ENCODE results near the gene SLC17A8.
A peak's percentile ranks its signal among the peaks of the same experiment; 100 is the strongest.

Gene SLC17A8

GRCh38 chr12:100371146-100371545 is 14.3 kb downstream of the SLC17A8 start:
- DNase-seq (ENCODE audit: low spot score), result no peak

- DNase-seq (ENCODE audit: low spot score), result no peak
These were observed 16.2 kb downstream of the SLC17A8 start for GRCh38 chr12:100372853-100373640.

DNA sequence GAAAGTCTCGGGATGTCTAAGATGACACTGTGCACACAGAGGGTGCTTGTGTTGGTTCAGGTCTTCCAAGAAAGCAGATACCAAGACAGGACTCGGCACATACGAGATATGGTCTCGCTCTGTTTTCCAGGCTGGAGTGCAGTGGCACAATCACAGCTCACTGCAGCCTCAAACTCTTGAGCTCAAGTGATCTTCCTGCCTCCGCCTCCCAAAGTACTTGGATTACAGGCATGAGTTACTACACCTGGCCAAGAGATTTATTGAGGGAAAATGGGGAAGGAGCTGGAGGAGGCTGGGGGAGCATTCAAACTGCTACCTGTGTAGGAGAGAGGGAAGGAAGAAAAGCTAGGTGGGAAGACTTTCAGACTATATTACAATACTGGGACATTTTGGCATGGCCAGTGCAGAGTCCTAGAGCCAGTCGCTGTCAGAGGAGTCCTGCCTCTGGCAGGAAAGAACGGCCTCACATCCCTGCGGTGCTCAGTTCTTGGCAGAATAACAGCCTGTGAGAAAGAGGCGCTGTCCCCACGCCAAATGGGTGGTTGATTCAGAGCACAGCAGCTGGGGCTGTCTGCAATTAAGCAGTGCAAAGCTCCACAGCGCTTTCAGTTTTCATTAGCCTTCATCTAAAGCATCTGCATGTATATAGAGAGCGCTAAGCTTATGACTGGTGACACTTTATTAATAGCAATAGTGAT is 18.3 kb downstream of the SLC17A8 start:
- no peak for DNase-seq (ENCODE audit: low spot score)

- DNase-seq (ENCODE audit: low spot score), result no peak
These were observed 19.3 kb downstream of the SLC17A8 start for GRCh38 chr12:100376161-100376560.

GRCh38 chr12:100381379-100381778 is 24.5 kb downstream of the SLC17A8 start:
- DNase-seq (ENCODE audit: low spot score), result no peak

GRCh38 chr12:100382338-100382737 is 25.5 kb downstream of the SLC17A8 start:
- DNase-seq (ENCODE audit: low spot score), result no peak

DNA sequence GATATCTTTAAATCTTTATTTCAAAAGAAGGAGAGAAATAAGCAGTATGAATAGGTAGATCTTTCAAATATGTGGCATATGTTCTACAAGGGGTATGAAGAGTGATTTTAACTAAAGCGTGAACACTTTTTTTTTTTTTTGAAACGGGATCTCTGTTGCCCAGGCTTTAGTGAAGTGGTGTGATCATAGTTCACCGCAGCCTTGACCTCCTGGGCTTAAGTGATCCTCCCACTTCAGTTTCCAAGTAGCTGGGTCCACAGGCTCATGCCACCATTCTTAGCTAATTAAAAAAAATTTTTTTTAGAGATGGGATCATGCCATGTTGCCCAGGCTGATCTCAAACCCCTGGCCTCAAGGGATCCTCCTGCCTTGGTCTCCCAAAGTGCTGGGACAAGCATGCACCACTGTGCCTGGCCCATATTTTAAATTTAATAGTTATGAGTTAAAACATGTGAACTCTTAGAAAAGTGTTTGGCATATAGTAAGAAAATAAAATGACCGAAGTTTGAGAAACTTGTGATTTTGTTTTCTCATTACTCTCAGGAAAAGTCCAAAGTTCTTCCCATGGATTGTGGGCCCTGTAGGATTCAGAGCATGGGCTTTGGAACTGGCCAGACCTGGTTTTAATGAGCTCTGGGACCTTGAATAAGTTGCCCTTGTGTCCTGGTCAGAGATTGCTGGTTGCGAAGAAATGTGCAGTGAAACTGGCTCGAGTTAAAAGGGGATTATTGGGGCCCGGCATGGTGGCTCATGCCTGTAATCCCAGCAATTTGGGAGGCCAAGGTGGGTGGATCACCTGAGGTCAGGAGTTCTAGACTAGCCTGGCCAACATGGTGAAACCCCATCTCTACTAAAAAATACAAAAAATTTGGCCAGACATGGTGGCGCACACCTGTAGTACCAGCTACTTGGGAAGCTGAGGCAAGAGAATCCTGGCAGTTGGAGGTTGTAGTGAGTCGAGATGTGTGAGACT is 27.0 kb downstream of the SLC17A8 start:
- no peak for DNase-seq (ENCODE audit: low spot score)

GRCh38 chr12:100384559-100384935 is 27.7 kb downstream of the SLC17A8 start:
- no peak for DNase-seq (ENCODE audit: low spot score)

GRCh38 chr12:100388382-100388781 is 31.5 kb downstream of the SLC17A8 start:
- no peak for DNase-seq (ENCODE audit: low spot score)

GRCh38 chr12:100391856-100392255 is 35.0 kb downstream of the SLC17A8 start:
- DNase-seq (ENCODE audit: low spot score), result peak; percentile 24

DNA sequence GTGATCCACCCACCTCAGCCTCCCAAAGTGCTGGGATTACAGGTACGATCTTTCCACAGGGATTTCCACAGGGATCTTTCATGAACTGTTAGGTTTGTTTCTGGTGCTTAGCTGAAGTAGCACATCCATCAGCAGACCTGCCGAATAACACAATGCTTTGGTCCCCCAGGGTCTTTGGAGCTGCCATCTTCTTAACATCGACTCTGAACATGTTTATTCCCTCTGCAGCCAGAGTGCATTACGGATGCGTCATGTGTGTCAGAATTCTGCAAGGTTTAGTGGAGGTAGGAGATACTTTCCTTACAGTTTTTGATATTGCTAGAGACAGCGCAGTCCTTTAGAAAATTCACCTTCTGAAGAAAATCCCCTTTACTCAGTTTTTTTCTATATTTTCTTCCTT is 36.3 kb downstream of the SLC17A8 start:
- no peak for DNase-seq (ENCODE audit: low spot score)

DNA sequence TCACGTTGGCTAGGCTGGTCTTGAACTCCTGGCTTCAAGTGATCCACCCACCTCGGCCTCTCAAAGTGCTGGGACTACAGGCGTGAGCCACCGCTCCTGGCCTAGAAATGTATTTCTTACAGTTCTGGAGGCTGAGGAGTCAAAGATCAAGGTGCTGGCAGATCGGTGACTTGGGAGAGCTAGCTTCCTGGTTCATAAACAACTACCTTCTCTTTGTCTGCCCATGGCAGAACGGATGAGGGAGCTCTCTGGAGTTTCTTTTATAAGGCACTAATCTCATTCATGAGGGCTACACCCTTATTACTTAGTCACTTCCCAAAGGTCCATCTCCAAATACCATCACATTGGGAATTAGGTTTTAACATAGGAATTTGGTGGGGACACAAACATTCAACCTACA is 38.9 kb downstream of the SLC17A8 start:
- no peak for DNase-seq (ENCODE audit: low spot score)

DNA sequence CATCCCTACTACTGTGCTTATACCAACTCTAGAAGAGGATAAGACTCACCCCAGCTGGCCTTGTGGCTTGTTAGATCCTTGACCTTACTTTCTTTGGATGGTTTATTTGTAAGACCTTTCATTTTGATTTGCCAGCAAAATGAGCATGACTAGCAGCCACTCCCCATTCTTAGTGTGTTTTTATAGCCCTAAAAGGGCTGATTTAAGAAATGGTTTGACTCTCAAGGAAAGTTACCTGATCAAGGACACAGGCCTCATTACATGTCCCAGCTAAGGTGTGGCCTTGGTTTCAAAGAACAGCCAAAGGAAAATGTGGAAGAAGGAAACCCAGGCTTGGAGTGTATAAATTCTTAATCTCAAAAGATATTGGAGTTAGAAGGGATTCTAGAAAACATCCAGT is 41.4 kb downstream of the SLC17A8 start:
- no peak for DNase-seq (ENCODE audit: low spot score)

- DNase-seq (ENCODE audit: low spot score), result no peak
These were observed 42.2 kb downstream of the SLC17A8 start for GRCh38 chr12:100399095-100399494.

DNA sequence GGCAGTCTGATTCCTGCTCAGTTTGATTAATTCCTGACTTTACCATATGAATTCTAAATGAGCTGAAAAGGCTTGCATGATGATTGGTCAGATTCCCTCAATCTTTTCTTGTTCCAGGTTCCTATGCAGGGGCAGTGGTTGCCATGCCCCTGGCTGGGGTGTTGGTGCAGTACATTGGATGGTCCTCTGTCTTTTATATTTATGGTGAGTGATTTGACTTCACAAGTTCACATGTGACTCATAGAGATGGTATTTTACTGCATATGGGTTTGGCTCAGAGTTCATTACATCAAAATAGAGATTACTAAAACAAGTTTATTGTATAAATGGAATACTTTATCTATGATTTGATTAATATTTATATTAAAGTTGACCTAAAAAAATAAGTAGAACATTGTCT is 44.8 kb downstream of the SLC17A8 start:
- DNase-seq (ENCODE audit: low spot score), result peak; percentile 50

- no peak for DNase-seq (ENCODE audit: low spot score)
These were observed 45.9 kb downstream of the SLC17A8 start for GRCh38 chr12:100402763-100403162.

- DNase-seq (ENCODE audit: low spot score), result no peak
These were observed 46.6 kb downstream of the SLC17A8 start for GRCh38 chr12:100403446-100403845.

- peak; percentile 33 for DNase-seq (ENCODE audit: low spot score)
These were observed 48.0 kb downstream of the SLC17A8 start for GRCh38 chr12:100404769-100405407.

GRCh38 chr12:100413001-100413400 is 56.1 kb downstream of the SLC17A8 start:
- no peak for DNase-seq (ENCODE audit: low spot score)

DNA sequence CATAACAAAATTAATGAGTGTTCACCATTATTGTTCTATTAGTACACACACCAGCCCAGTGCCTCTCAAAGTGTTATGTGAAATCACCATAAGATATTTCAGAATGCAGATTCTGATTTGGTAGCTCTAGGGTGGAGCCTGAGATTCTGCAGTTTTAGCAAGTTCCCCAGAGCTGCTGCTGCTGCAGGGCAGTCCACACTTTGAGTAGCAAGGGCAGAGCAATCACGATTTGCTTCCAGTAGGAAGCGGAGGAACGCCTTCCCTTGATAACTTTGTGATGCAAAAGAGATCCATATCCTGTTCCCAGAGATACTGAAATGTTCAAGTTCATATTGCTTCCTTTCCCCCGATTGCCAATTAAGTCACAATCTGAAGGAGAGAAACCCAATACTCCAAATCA is 57.9 kb downstream of the SLC17A8 start:
- no peak for DNase-seq (ENCODE audit: low spot score)

GRCh38 chr12:100422646-100423045 is 65.8 kb downstream of the SLC17A8 start:
- no peak for DNase-seq (ENCODE audit: low spot score)

DNA sequence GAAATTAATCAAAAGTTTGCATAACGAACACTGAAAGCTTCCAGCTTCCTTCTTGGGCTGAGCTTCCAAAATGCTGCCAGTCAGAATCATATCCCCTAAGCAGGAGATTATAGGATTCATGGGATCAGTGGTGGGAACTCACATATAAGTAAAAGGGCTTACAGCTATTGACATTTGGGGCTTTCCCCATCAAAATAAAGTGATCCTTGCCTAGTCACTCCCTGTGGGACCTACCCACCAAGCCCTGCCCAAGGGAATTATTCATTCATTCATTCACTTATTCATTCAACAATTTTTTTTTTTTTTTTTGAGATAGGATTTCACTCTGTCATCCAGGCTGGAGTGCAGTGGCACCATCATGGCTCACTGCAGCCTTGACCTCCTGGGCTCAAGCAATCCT is 69.3 kb downstream of the SLC17A8 start:
- DNase-seq (ENCODE audit: low spot score), result no peak

Measured in RKO (cell line).